ENCODE results near the gene IGFL4.

IGFL4 gene

DNA sequence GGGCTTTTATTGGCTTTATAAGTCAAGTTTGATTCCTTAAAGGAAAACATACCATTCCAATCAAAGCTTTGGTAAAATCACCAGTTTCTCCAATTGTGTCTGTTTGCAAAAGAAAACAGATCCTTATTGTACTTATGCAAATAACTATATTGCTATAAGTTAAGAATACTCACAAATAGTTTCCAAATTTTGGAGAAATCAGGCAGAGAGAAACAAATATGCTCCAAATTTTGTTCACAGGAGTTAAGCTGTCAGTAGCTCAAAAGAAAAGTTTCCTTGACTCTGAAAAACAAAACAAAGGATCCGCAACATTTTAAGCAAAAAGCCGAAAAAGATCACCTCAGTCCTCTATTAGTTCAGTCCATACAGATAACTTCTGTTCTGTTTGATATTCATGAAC lies 19.2 kb upstream of the IGFL4 start:
- no peak for DNase-seq

DNA sequence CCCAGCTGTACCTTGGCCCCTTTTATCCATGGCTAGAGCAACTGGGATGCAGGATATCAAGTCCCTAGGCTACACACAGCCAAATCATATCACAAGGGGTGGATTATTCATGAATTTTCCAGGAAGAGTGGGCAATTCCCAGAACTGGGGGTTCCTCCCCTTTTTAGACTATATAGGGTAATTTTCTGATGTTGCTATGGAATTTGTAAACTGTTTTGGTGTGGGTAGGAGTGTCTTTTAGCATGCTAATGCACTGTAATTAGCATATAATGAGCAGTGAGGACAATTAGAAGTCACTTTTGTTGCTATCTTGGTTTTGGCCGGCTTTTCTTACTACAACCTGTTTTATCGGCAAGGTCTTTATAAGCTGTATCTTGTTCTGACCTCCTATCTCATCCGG lies 18.0 kb upstream of the IGFL4 start:
- DNase-seq: no peak

DNA sequence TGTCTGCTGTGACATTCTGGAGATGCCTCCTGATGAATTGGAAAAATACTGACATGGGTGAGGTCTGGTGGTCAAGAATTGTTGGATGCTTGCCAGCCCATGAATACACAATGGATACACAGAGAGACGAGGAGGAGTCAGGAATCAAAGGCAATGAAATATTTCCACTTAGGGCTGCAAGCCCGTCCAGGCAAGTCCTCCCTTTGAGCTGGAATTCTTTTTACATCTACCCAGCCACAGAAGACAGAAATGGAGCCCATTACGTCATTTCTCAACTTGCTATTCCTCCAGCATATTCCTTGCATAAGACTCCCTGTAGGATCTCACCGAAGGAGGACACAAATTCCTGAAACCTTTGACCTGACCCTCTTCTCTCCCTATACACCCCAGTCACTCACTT lies 15.7 kb upstream of the IGFL4 start:
- peak; percentile 25 to 26 for DNase-seq

DNA sequence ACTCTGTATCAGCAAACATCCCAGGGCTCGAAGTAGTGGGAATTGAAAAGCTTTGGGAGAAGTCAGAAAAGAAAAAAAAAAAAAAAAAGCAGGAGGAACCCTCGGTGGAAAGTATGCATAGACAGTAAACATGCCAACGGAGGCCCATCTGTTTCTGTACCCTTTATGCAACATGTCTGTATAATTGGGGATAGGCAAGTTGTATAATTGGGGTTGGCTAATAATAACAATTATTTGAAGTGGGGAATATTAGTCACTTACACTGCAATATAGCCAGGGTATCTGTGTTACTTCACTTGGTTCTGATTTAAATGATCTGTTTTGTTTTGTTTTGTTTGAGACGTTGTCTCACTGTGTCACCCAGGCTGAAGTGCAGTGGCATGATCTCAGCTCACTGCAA lies 12.1 kb upstream of the IGFL4 start:
- no peak for DNase-seq

DNA sequence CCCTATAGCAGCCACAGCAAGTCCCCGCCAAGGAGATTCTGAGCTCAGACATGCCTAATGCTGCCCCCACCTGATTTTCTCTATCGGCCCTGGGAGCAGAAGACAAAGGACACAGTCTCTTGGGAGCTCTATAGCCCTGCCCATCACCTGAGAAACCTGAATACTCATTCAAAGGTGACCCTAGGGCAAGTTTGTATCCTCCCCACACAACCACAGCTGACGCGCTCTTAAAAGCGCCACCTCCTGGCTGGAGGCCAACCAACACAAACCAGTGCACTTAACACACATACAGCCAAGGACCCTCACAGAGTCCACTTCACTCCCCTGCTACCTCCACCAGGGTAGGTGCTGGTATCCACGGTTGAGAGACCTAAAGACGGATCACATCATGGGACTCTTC lies 8.8 kb upstream of the IGFL4 start:
- DNase-seq: peak; percentile 5 to 18

DNA sequence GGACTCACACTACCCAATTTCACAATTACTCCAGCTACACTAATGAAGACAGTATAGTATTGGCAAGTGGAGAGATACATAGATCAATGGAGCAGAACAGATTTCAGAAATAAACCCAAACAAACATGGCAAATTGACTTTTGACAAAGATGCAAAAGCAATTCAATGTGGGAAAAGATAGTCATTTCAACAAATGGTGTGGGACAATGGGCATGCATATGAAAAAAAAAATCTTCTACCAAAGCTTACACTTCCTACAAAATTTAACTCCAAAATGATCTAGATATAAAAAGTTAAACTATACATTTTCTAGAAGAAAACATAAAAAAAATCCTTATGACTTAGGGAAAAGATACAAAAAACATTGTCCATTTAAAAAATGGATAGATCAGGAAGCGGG lies 2.7 kb upstream of the IGFL4 start:
- no peak for DNase-seq

DNA sequence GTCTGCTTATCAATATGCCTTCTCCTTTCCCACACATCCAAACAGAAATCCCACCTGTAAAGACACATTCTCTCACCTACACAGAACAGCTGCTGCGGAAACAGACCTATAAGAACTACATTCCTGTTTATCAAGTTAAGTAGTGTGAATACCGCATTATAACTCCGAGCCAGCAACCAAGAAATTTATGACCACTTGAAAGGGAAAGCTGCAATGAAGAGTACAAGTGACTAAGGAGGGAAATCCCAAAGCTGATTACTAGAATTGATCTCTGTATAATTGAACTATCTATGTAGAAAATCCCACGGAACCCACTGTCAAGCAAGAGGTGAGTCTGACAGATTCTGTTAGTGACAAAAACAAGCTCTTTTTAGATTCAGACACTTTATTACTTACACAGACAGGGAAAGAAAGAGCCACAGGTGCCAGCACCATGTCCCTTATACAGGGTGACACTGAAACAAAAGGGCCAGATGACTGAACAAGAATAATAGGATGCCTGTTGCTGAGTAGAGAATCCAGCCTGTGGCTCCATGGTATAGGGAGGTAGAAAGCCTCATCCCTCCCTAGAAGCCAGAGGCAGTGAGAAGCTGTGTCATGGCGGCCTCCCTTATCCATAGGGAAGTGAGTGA lies 1.6 kb upstream of the IGFL4 start:
- DNase-seq: no peak

DNA sequence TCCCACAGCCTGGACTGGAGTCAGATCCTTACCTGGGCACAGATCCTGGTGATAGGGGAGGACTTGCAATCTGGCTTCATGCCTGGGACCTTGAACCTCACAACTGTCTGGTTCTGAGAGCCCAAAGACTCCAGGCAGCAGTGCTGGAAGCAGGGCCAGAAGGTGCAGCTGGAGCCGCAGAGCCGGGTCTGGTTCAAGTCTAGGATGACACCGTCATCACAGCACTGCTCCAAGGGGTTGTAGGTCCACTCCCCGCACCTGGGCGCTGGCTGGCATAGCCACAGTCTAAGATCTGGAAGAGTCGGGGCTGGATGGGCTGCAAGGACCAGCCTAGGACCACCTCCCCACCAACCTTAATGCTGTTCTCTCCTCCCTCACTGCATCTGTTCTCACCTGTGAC lies 677 bp downstream of the IGFL4 start:
- no peak for DNase-seq

DNA sequence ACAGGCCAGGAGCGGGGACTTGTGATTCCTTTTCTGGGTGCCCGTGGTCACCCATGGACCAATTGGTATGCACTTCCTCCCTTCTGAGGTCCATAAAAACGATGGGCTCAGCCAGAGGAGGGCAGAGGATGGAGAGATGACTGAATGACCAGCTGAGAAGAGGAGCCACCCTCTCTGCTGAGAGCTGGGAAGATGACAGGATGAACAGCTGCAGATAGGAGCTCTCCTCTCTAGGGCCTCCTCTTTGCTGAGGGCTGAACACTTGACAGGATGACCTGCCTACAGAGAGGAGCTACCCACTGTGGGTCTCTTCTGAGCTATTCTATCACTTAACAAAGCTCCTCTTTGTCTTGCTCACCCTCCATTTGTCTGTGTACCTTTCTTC lies 4.1 kb downstream of the IGFL4 start:
- DNase-seq: no peak

DNA sequence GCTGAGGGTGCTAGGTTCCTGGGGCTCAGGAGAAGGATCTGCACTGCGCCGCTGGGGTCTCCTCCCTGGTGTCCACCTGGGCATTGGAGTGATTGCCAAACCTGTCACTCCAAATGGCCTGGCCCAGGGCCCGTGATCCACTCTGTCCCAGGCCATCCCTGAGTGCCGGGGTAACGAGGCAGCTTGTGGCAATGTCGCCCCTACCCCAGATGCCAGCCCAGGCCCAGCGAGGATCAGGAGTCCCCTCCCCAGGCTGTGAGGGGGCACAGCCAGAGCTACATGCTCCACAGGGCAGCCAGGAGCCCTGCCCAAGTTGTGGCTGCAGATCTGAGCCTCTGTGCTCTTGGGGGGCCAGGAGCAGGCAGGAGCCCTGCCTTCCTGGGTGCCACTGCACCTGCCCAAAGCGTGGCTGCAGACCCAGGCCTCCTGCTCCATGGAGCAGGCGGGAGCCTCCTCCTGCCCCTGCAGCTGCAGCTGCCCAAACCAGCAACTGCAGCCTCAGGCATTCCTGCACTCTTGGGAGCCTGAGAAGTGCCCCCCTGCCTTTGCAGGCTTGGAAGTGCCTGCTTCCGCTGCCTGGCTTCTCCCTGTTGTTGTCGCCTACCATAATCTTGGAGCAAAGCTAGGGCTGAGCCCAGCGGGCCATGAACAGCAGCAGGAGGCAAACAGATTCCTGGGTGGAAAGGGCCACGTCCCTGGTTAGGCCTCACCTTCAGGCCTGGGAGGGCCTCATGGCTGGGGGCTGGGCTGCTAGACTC lies 4.6 kb downstream of the IGFL4 start:
- DNase-seq: no peak

DNA sequence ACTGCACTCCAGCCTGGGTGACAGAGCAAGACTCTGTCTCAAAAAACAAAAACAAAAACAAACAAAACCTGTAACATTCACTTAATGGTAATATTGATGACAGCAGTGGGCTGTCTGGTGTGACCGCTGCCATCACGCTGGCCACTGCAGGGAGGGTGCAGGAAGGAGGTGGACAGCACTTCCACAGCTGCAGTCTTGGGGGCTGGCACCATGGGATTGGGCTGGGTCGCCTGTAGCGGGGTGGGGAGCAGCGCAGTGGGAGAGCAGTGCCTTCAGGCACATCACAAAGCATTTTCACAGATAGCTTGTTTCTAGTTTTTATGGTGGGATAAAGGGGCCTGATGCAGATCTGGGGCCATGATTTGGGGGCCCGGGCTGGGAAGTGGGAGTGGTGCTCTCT lies 5.3 kb downstream of the IGFL4 start:
- DNase-seq: no peak

DNA sequence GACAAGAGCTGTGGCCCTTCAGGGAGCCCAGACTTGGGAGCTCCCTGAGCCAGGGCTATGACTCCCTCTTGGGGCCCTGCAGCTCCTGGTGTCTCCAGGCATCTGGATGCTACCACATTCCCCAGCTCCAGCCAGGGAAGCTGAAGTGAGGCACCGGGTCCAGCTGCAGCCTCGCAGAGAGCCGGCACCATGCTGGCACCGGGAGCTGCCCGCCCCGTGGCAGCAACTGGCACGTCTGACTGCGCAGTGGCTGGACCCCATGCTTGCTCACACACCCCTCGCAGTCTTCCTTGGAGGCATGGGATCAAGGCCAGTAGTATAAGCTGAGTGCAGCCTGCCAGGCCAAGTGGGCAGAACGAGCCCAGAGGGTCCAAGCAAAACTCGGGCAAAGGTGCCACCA lies 7.4 kb downstream of the IGFL4 start:
- DNase-seq: no peak

DNA sequence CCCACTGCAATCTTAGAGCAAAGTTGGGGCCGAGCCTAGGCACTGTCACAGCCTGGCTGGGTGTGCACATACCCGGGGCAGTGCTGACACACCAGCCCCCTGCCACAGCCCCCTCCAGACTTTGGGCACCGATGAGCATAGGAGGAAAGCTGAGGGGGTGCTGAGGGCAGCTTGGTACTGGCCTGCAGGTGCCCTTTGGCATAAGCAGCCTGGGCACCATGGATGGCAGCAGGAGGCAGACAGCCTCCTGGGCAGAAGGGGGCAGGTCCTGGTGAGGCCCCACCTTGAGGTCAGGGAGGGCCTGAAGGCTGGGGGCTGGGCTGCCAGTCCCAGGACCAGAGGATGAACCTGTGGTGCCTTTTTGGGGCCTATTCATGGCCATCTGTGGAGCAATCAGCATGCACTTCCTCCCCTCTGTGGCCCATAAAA lies 8.2 kb downstream of the IGFL4 start:
- no peak for DNase-seq

DNA sequence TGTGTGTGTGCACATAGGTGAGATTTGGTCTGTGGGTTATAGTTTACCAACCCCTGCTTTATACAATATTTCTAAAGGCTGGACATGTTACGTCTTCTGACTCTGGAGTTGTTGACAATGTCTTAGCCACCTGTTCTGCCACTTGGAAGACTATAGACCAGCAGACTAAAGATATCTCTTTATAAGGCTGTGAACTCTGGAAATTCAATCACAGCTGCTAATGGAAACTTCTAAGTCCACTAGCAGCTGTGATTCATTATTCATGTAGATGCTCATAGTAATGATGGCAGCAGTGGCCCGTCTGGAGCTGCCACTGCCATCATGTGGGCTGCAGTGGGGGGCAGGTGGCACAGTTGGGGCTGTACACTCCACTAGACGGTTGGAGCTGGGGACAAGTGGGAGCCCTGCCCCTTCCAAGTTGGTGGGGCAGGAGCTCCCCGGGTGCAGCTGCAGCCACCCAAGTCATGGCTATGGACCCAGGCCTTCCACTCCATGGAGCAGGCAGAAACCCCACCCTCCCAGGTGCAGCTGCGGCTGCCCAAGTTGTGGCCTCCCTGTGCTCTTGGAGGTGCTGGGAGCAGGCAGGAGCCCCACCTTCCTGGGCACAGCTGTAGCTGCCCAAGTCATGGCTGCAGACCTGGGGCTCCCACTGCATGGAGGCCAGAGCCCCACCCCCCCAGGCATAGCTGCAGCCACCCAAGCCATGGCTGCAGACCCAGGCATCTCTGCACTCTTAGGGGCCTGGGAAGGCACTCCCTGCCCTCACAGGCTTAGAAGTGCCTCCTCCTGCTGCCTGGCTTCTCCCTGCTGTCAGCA lies 8.8 kb downstream of the IGFL4 start:
- no peak for DNase-seq

DNA sequence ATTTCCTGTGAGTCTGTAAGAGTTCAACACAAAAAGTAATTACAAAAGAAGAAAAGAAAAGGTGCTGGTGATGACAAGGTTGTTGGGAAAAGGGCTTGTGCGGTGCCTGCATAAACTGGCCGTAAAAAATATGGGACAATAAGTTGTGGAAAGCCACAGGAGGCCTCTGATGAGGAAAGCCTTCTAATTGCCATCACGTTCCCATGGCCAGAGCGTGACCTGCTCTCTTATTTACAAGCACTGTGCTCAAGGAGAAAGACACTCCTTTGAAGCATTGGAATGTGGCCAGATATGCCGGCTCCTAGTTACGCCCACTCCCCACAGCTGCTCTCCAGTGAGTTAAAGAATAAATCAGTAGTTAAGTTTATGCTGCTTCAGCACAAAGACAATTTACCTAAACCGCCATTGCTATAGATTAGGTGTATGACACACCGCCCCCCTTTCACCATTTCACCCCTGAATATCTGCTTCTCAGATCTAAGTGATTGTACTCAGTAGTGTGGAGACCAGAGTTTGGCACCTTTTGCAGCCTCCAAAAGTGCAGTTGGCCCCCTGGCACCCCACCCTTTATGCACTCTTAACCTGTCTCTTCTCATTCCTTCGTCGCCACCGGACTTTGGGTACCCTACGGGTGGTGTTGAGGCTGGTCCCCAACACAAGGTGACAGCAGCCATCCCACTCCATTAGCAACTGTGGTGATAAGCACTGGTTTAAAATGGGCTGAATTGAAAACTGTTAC lies 9.8 kb downstream of the IGFL4 start:
- no peak for DNase-seq

DNA sequence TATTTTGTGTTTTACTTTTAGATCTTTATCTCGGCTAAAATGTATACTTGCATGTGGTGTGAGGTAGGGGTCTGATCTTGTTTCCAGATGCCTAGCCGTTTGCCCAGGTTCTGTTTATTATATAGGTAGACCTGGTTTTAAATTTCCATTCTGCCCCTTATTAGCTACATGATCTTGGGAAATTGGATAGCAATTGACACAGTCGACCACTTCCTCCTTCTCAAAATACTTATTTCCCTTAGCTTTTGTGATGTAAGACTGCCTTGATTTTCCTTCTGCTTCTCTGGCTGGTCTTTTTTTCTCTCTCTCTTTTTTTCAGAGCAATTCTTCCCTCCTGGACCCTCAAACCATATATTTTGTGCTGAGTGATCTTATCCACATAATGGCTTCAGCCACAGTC lies 15.0 kb downstream of the IGFL4 start:
- DNase-seq: no peak

DNA sequence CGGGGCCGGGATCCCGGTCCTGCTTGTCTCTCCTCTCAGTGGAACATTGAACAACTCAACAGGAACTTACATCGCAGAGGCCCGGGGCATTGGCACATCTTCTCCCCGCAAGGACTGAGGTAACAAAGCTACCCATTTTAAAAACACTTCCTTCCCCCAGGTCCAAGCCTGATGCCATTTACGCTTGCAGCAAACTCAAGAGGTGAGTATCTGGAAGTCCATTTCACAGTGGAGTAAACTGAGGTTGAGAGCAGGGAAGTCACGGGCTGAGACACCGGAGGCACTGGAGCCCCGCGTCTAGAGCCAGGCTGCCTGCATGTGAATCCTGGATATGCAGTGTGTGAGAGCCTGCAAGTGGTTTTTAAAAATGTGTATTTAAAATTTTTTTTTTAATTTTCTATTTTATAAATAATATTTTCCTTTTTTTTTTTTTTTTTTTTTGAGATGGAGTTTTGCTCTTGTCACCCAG lies 17.5 kb downstream of the IGFL4 start:
- no peak for DNase-seq

DNA sequence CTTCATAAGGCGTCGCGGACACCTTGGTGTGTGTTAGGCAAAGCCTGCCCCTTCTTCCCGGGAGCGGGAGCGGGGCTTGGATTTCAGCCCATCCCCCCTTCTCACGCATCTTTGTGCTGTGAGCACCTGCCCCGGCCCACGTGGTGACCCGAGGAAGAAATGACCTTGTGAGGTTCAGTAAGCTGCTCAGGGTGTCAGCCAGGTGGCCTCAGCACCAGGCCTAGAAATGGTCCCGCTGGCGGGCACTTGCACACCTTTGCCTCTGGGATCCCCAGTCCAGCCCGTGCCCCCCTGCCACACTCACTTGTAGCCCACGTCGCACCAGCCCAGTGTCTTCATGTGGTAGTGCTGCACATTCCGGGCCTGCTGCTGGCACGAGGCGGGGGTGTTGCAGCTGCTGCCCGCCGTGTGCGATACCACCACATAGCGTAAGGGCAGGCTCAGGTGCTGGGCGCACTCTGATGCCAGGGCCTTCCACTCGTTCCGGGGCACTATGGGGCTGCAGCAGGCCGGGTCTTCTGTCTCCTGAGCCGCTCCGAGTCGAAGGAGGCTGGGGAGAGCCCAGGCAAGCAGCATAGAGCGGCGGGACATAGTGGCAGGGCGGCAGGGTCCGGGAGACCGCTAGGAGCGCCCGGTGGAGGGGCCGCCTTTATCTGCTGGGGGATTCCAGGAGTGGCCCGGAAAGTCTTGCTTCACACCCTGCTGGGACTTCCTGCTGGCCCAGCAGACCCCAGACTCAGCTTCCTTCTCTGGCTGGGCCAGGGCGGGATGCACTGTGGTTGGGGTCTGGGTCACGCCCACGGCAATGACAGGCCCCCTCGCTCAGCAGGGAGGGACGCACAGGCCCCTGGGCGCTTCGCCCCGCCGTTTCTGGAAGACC lies 18.1 kb downstream of the IGFL4 start, which contains the start of gene PGLYRP1:
Gene PGLYRP1 (minus strand): TSS at position 623 of the 880 bp plus-strand sequence. CDS start 32 bp downstream, at position 591.
- DNase-seq: no peak

DNA sequence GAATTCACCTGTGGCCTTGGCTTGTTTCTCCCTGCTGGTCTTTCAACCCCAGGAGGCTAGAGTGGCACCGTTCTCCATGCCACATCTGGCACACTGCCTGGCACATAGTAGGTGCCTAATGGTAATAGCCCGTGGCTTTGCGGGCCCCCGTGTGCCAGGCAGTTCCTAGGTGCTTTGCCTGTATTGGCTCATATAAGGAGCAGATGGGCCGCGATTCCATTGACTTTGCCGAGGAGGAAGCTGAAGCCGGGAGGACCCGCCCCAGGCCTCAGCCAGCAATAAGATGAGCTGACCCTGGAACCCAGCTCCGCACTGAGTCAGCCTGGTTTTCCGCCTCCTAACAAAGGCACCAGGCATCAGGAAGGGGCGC lies 18.8 kb downstream of the IGFL4 start:
- DNase-seq: no peak

DNA sequence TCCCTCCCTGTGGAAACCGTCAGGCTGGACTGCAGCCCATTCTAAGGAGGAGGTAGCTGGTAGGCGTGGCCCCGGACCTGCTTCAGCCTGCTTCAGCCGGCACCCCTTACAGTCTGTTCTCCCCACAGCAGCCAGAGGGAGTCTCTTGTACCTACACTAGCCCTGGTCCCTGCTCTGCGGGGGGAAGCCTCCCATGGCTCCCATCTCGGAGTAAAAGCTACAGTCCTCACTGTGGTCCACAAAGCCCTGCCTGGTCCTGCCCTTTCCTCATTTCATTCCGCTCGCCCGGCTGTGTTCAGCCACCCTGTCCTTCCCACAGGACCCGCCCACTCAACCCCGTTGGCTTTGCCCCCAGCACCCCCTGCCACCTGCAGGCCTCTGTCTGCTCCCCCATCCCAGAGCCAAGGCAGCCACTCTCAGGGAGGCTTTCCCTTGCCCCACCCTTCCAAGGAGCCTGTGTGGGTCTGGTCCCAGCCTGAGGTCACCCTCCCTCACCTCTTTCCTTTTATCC lies 19.2 kb downstream of the IGFL4 start:
- no peak for DNase-seq

DNA sequence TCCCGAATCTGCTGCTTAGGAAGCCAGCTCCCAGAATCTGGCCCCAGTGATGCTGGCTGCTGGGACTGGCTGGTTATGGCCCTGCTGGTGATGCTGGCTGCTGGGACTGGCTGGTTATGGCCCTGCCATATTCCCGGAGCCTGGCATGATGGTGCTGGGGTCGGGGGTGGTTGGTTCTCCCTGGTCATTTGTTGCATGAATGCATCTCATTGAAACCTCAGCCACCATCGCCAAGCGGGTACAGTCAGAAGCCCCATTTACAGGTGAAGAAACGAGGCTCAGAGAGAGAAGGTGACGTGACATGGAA lies 20.0 kb downstream of the IGFL4 start:
- no peak for DNase-seq

DNA sequence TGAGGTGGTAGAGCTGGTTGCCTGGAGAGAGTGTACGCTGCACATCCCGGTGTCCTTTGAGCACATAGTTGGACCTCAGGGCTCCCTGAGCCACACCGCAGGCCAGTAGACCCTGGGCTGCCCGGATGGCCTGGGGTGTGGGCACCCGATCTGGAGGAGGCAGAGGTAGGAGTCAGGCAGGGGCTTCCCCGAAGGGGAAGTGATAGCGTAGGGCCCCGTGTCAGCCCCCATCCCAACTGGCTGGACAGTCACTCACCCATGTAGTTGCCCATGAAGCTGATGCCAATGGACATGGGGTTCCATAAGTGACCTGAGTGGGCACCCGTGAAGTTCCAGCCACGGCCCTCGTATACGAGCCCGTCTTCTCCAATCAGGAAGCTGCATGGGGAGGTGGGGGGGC lies 21.5 kb downstream of the IGFL4 start:
- no peak for DNase-seq
